MG63 (cell line): ENCODE results near the gene ENTPD8. TPM values are rescaled to one million over a fixed set of nuclear protein-coding genes. Genes with fewer than 3 reads are reported as not detected.
A peak's percentile ranks its signal among the peaks of the same experiment; 100 is the strongest.

Source experiments
- DNase-seq: peaks from one replicate; pipeline ENCODE4 v3.0.0-alpha.2; 2020
- H3K27me3 ChIP-seq: fragments of 250-450 bp; sonication (Bioruptor Pico); 2 replicates; pipeline ENCODE4 v1.5.1; 2020; ENCODE audit warnings: mild to moderate bottlenecking, moderate library complexity
- H3K36me3 ChIP-seq: fragments of 250-450 bp; sonication (Bioruptor Pico); 2 replicates; pipeline ENCODE4 v1.5.1; 2020; ENCODE audit warnings: mild to moderate bottlenecking, moderate library complexity
- H3K4me3 ChIP-seq: fragments of 250-450 bp; sonication (Bioruptor Pico); 2 replicates; pipeline ENCODE4 v1.5.1; 2020; ENCODE audit warnings: mild to moderate bottlenecking, moderate library complexity
- H3K9me3 ChIP-seq: fragments of 250-450 bp; sonication (Bioruptor Pico); 2 replicates; pipeline ENCODE4 v1.5.1; 2020; ENCODE audit warnings: mild to moderate bottlenecking, moderate library complexity
- total RNA-seq: library from RNA; depleted of rRNA; stranded (reverse); fragments of >200 nt; shearing (Covaris generic); gene quantifications from 2 replicates; pipeline ENCODE4 v1.2.3, GENCODE V29; 2014; ENCODE audit warnings: low replicate concordance; rRNA removed

The ENTPD8 gene
- not detected in 2 replicates for total RNA-seq

- peak within 1 kb of the TSS; percentile 44 for H3K4me3 ChIP-seq
- no peaks in the 10 kb centered on the region for H3K36me3 ChIP-seq
- no peaks in the 10 kb centered on the region for H3K9me3 ChIP-seq
- peak; percentile 49 for DNase-seq
- H3K27me3 ChIP-seq = no peaks in the 10 kb centered on the region
Measured at GRCh38 chr9:137441289-137441934, at the start of gene ENTPD8. Gene ENTPD8 (minus strand): TSS chr9:137441357. CDS start chr9:137438285, 3,072 bp downstream.

- Histone ChIP-seq H3K9me3 (no peaks in the 10 kb centered on the region), H3K36me3 (no peaks in the 10 kb centered on the region), H3K4me3 (no peak overlapping the region), H3K27me3 (no peaks in the 10 kb centered on the region)
- no peak for DNase-seq
Measured at GRCh38 chr9:137490532-137491186, 49.5 kb upstream of the ENTPD8 start.

- H3K27me3 ChIP-seq = no peaks in the 10 kb centered on the region
- no peaks in the 10 kb centered on the region for H3K9me3 ChIP-seq
- DNase-seq = no peak
- H3K36me3 ChIP-seq = no peaks in the 10 kb centered on the region
- no peak overlapping the region for H3K4me3 ChIP-seq
Measured at GRCh38 chr9:137488906-137489305, 47.7 kb upstream of the ENTPD8 start.

GRCh38 chr9:137488327-137488653 lies 47.1 kb upstream of the ENTPD8 start:
- H3K27me3 ChIP-seq = no peaks in the 10 kb centered on the region
- no peaks in the 10 kb centered on the region for H3K9me3 ChIP-seq
- DNase-seq = no peak
- H3K36me3 ChIP-seq = no peaks in the 10 kb centered on the region
- no peak overlapping the region for H3K4me3 ChIP-seq

GRCh38 chr9:137487454-137488326 lies 46.5 kb upstream of the ENTPD8 start:
- H3K36me3 ChIP-seq = no peaks in the 10 kb centered on the region
- H3K4me3 ChIP-seq = no peak overlapping the region
- H3K27me3 ChIP-seq = no peaks in the 10 kb centered on the region
- no peak for DNase-seq
- no peaks in the 10 kb centered on the region for H3K9me3 ChIP-seq

GRCh38 chr9:137486545-137487453 lies 45.6 kb upstream of the ENTPD8 start:
- DNase-seq = no peak
- H3K9me3 ChIP-seq = no peaks in the 10 kb centered on the region
- H3K4me3 ChIP-seq = no peak overlapping the region
- H3K27me3 ChIP-seq = no peaks in the 10 kb centered on the region
- no peaks in the 10 kb centered on the region for H3K36me3 ChIP-seq

- Histone ChIP-seq H3K4me3 (no peak overlapping the region), H3K36me3 (no peaks in the 10 kb centered on the region), H3K27me3 (no peaks in the 10 kb centered on the region), H3K9me3 (no peaks in the 10 kb centered on the region)
- DNase-seq = no peak
Measured at GRCh38 chr9:137486141-137486490, 45.0 kb upstream of the ENTPD8 start.

GRCh38 chr9:137485343-137486140 lies 44.4 kb upstream of the ENTPD8 start:
- no peak for DNase-seq

GRCh38 chr9:137484551-137485315 lies 43.6 kb upstream of the ENTPD8 start:
- Histone ChIP-seq H3K9me3 (no peaks in the 10 kb centered on the region), H3K27me3 (no peaks in the 10 kb centered on the region), H3K4me3 (no peak overlapping the region), H3K36me3 (no peaks in the 10 kb centered on the region)
- DNase-seq = no peak

More at GRCh38 chr9:137485343-137486140, 44.4 kb upstream of the ENTPD8 start:
- Histone ChIP-seq H3K27me3 (no peaks in the 10 kb centered on the region), H3K9me3 (no peaks in the 10 kb centered on the region), H3K4me3 (no peak overlapping the region), H3K36me3 (no peaks in the 10 kb centered on the region)

GRCh38 chr9:137482094-137482781 lies 41.1 kb upstream of the ENTPD8 start:
- peak; percentile 90 for DNase-seq
- Histone ChIP-seq H3K9me3 (no peaks in the 10 kb centered on the region), H3K4me3 (no peak overlapping the region), H3K36me3 (no peaks in the 10 kb centered on the region), H3K27me3 (no peaks in the 10 kb centered on the region)

- Histone ChIP-seq H3K27me3 (no peaks in the 10 kb centered on the region), H3K9me3 (no peaks in the 10 kb centered on the region), H3K36me3 (no peaks in the 10 kb centered on the region), H3K4me3 (no peak overlapping the region)
- no peak for DNase-seq
Measured at GRCh38 chr9:137480686-137481683, 39.8 kb upstream of the ENTPD8 start.

- DNase-seq = no peak
- H3K36me3 ChIP-seq = no peaks in the 10 kb centered on the region
- no peak overlapping the region for H3K4me3 ChIP-seq
- no peaks in the 10 kb centered on the region for H3K27me3 ChIP-seq
- peaks cover 4% of the 10 kb centered on the region; the same call in 1 of the 2 replicates for H3K9me3 ChIP-seq
Measured at GRCh38 chr9:137479892-137480685, 38.9 kb upstream of the ENTPD8 start.
